Right cardiac atrium (tissue), 5 donors: ENCODE data around the gene CCDC106. TPM values are rescaled to one million over a fixed set of nuclear protein-coding genes. Genes with fewer than 3 reads are reported as not detected.
A peak's percentile ranks its signal among the peaks of the same experiment; 100 is the strongest.

Experiments
- ATAC-seq, 2 donors: fragments of 200-7000 bp; cut with Tn5 transposase; one replicate each; pipeline versions ENCODE4 v1.8.0 to v1.9.1; 2020; ENCODE audit warnings: moderate library complexity in 2 of 2, mild to moderate bottlenecking in 1 of 2
- DNase-seq, 3 donors: peaks; one replicate each; pipeline ENCODE4 v3.0.0-alpha.2; 2020
- H3K27ac ChIP-seq: one replicate; pipeline ENCODE4 v1.5.1; 2013; ENCODE audit warnings: mild to moderate bottlenecking, low read length, control low read depth, moderate library complexity
- H3K27me3 ChIP-seq: one replicate; pipeline ENCODE4 v1.6.1; 2013; ENCODE audit not compliant: control insufficient read depth, insufficient read depth
- H3K4me1 ChIP-seq: one replicate; pipeline ENCODE4 v1.6.1; 2013; ENCODE audit warnings: low read length; ENCODE audit not compliant: control insufficient read depth, insufficient read depth
- H3K4me3 ChIP-seq: one replicate; pipeline ENCODE4 v1.5.1; 2013; ENCODE audit warnings: low read length, control low read depth
- H3K9me3 ChIP-seq: one replicate; pipeline ENCODE4 v1.6.1; 2013; ENCODE audit warnings: low read length; ENCODE audit not compliant: control insufficient read depth
- WGBS: extraction: QIAGEN DNeasy Blood & Tissue Kit; methylation state at CpG from one replicate; pipeline ENCODE4 v1.1.7; 2013; 5-methylcytosine and 5-hydroxymethylcytosine counted together
- intact Hi-C, 4 donors: fragments of 100-400 bp; cut with DNase I; formaldehyde crosslinking; loops; one replicate each; pipeline versions ENCODE4 v1.11.0 to v1.14.0; 2022 to 2023
- polyA plus RNA-seq: library from polyadenylated mRNA; stranded (reverse); fragments of 200-250 nt; gene quantifications from one replicate; pipeline ENCODE4 v1.2.3, GENCODE V29; 2013
- total RNA-seq, 4 donors: library from RNA; stranded (reverse); fragmentation: NEBNext Ultra II Directional; extraction: Animal tissue kit (Norgen Biotek cat#: 25700); gene quantifications; one replicate each; pipeline ENCODE4 v1.2.1, GENCODE V29; 2021
- donor health status: healthy with polysubstance abuse.
- donor health status: DM: no; HTN: yes; CAD: no.
- donor health status: DM: no; HTN: no; CAD: no.
- donor health status: DM: no; HTN: yes; CAD: no; lungs with severe emphysema.
- donor health status: DM: yes; HTN: yes; CAD: no.

CCDC106 gene
- total and polyA plus RNA-seq, 5 donors: 23.6 to 30.4 (median 24.5) TPM

DNA sequence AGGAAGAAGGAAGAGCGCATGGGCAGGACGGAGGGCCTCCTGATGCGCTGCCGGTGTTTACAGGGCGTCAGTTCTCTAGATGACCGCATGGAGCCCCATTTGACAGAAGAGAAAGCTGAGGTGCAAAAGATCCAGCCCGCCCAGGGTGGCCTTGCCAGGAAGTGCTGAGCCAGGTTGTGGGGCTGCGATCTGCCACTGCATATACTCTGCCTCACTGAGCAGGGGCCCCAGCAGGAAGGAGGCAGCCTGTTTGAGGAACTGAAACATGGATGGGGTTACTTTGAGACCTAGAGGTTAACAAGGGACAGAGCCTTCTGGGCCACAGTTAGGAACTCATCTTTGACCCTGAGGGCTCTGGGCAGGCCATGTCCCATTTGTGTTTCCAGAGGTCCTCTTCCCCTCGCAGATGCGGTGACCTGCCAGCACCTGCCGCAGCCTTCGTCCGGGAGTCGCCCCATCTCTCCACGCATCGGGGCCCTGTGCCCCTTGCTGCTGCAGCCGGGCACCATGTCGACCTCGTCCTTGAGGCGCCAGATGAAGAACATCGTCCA lies 30.2 kb downstream of the CCDC106 start:
- H3K27me3 ChIP-seq: no peaks in the 10 kb centered on the region
- H3K4me1 ChIP-seq: peaks cover 5% of the 10 kb centered on the region
- no peaks in the 10 kb centered on the region for H3K9me3 ChIP-seq
- intact Hi-C loops: no loop called here
- 80% methylated on average over 21 of the region's 21 CpGs for WGBS
- DNase-seq (peak in 2 of 3 donors; percentile 78 to 85), ATAC-seq (peak in 1 of 2 donors; percentile 1)
- H3K4me3 ChIP-seq: no peak overlapping the region
- H3K27ac ChIP-seq: no peak overlapping the region

DNA sequence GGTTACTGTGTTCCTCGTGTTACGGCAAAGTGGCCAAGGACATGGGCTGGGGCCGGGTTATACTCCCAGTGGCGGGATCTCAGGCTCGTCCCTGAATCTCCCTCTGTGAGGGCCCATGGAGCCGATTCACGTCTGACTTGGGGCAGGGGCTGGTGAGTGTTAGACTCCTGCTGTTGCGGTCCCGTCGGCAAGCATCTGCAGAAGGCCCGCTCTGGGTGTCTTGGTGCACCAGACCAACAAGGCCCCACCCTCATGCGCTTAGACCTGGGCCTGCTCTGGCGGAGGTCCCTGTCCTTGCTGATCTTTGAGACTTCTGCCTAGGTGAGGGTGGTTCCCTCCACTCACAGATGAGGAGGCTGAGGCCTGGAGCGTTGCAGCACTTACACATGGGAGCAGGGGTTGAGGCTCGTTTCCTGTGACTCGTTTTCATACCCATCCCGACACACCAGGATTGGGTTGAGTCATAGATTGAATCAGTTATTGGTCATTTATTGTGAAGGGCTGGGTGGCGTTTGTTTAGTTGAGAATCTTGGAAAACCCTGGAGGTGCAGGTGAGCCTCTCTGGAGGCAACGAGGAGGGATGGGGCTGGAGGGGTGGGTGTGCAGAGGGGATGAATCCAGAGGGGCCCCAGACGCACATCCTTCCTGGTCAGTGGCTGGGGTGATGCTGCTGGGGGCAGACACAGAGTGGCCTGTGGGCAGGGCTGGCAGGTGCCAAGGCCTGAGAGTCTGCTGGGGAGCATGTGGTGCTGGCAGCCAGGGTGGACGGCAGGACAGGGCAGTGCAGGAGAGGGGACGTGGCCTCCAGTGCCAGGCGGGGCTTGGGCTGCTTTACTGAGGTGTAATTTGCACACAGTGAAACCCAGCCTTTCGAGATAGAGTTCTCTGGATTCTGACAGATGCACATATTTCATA lies 31.6 kb downstream of the CCDC106 start:
- Histone ChIP-seq H3K4me3 (no peak overlapping the region), H3K27ac (no peak overlapping the region), H3K9me3 (no peaks in the 10 kb centered on the region), H3K4me1 (peaks cover 5% of the 10 kb centered on the region), H3K27me3 (no peaks in the 10 kb centered on the region)
- intact Hi-C loops: no loop called here
- peak in 1 of 3 donors; percentile 62 for DNase-seq
- WGBS: 85% methylated on average over 24 of the region's 24 CpGs
- ATAC-seq: no peak

DNA sequence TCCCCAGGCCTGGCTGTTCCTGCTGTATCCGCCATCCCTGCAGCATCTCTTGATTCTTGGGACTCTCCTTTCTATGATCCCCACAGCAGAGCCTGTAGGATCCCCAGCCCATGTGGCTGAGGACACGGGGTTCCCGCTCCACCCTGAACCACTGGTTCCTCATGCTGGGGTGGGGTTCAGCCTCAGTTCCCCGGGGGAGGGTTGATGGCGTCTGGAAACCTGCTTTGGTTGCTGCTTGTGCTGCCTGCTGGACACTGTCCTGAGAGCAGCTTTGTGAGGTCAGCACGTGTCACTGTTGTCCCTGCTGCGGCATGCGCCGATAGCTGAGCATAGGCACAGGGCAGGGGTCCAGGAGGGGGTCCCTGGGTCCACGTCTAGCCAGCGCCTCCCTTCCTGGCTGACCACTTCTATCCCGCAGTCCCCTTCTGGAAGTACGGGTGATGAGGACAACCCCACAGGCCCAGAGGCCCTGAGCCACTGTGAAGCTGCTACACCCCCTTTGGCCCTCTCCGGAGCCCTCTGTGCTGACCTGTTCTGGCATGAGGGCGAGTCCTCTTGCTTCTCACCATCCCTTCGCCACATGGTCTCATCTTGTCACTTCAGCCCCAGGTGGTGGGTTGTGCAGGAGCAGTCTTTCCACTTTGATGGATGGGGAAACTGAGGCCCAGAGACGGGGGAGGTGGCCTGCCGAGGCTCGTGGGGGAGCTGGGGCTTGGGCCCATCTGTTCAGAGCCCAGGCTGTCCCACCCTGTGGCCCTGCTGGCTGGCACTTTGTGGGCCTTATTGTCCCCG lies 32.5 kb downstream of the CCDC106 start:
- 90% methylated on average over 20 of the region's 20 CpGs for WGBS
- Histone ChIP-seq H3K27me3 (no peaks in the 10 kb centered on the region), H3K4me3 (no peak overlapping the region), H3K27ac (no peak overlapping the region), H3K9me3 (no peaks in the 10 kb centered on the region), H3K4me1 (peaks cover 5% of the 10 kb centered on the region)
- intact Hi-C loops: no loop called here
- ATAC-seq (no peak), DNase-seq (peak in 1 of 3 donors; percentile 53)

DNA sequence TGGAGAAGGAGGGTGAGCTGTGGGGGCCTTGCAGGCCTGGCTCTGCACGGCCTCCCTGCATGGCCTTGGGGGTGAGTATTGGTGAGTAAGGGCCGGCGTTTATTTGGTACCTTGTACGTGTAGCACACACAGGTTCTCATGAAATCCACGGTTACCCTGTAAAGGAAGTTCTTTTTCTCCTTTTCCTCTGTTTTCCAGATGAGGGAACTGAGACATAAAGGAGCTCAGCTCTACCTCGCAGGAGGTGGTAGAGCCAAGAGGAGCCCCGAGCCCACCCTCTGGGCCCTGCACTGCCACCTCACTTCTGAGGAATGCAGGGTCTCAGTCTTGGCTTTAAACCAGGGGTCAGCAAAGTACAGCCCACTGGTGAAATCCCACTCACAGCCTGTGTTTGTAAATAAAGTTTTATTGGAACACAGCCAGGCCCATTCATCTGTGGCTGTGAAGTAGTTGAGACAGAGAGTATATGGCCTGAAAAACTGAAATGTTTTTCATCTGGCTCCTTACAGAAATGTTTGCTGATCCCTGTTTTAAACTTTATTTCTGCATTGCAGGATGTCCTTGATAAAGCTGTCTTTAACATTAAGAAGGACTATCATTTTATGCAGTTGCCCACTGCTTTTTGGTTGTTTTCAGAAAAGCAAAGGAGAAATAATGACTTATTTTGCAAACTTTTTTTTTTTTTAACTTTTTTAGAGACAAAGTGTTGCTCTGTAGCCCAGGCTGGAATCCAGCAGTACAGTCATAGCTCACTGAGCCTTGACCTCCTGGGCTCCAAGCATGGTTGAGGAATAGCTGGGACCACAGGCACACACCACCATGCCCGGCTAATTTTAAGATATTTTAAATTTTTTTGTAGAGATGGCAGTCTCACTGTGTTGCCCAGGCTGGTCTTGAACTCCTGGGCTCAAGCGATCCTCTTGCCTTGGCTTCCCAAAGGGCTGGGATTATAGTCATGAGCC lies 33.4 kb downstream of the CCDC106 start:
- Histone ChIP-seq H3K27ac (no peak overlapping the region), H3K4me1 (peaks cover 5% of the 10 kb centered on the region), H3K9me3 (no peaks in the 10 kb centered on the region), H3K4me3 (no peak overlapping the region), H3K27me3 (no peaks in the 10 kb centered on the region)
- ATAC-seq (no peak), DNase-seq (no peak)
- 83% methylated on average over 9 of the region's 9 CpGs for WGBS
- intact Hi-C loops: no loop called here

DNA sequence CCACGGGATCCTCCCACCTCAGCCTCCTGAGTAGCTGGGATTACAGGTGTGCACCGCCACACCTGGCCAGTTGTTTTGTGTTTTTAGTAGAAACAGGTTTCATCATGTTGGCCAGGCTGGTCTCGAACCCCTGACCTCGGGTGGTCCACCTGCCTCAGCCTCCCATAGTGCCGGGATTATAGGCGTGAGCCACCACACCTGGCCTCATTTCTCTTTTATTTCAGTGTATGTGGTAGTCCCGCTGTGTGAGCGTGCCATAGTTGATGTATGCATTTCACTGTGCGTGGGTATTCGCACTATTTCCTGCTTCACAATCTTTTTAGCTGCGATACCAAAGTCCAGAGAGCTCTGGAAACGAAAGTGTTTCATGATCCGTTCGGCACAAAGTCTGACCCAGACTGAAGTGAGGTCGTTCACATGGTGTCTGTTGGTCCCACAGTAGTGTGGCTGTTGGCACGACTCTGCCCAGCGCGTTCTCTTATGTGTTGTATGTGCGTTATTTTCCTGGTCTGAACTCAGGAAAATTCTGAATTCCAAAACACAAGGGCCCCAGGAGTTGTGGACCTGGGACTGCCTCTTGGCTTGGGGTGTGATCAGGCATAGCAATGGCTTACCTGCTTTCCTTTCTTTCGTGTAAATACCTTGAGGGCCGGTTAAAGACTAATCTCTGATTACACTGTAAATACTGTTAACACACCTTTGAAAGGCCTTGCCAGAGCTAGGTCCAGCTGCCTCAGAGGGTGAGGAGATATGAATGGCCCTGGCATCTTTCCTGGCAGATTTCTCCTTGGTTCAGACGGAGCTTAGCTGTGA lies 35.6 kb downstream of the CCDC106 start:
- intact Hi-C loops: no loop called here
- no peak overlapping the region for H3K27ac ChIP-seq
- H3K4me1 ChIP-seq: no peaks in the 10 kb centered on the region
- 83% methylated on average over 22 of the region's 22 CpGs for WGBS
- ATAC-seq (no peak), DNase-seq (peak in 2 of 3 donors; percentile 6 to 17)
- H3K4me3 ChIP-seq: no peak overlapping the region
- H3K9me3 ChIP-seq: no peaks in the 10 kb centered on the region
- no peaks in the 10 kb centered on the region for H3K27me3 ChIP-seq

DNA sequence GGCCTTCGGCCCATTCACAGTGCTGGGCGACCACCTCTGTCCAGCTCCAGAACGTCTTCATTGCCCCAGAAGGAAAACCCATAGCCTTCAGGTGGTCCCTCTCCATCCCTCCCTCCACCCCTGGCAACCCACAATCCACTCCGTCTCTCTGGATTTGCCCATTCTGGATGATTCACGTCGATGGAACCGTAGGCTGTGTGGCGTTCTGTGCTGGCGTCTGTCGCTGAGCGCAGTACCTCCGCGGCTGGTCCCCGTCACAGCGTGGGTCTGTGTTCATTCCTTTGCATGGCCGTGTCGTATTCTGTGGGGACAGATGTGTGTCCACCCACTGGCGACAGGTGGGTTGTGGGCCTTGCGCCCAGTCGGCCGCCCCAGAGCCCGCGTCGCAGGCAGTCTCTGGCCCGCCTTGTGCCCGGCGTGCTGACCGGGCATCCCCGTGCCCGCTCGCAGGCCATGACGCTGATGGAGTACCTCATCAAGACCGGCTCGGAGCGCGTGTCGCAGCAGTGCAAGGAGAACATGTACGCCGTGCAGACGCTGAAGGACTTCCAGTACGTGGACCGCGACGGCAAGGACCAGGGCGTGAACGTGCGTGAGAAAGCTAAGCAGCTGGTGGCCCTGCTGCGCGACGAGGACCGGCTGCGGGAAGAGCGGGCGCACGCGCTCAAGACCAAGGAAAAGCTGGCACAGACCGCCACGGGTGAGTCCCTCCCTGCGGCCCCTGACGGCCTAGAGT lies 37.1 kb downstream of the CCDC106 start:
- WGBS: 96% methylated on average over 60 of the region's 60 CpGs
- intact Hi-C loops: no loop called here
- DNase-seq (peak in 2 of 3 donors; percentile 46 to 49), ATAC-seq (no peak)
- Histone ChIP-seq H3K4me1 (no peaks in the 10 kb centered on the region), H3K4me3 (no peak overlapping the region), H3K27me3 (no peaks in the 10 kb centered on the region), H3K27ac (no peak overlapping the region), H3K9me3 (no peaks in the 10 kb centered on the region)

DNA sequence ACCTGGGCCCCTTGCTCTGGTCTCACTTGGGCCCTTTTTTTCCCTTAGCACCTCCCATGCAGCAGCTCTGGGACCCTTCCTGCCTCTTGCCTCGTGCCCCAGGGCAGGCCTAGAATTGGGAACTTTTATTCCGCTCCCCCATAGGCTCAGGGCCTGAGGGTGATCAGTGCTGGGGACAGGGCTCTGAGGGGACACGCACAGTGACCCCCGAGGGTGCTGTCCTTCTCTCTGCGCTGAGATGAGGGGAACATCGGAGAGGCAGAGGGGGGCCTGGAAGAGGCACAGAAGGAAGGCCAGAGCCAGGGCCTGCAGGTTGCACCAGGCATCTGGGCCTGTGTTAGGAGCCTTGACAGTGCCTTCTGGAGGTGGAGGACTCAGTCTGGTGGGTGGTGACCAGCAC lies 37.8 kb downstream of the CCDC106 start:
- DNase-seq (peak in 1 of 3 donors; percentile 19), ATAC-seq (no peak)
- H3K9me3 ChIP-seq: no peaks in the 10 kb centered on the region
- no peak overlapping the region for H3K27ac ChIP-seq
- H3K4me1 ChIP-seq: no peaks in the 10 kb centered on the region
- 96% methylated on average over 6 of the region's 6 CpGs for WGBS
- intact Hi-C loops: no loop called here
- H3K27me3 ChIP-seq: no peaks in the 10 kb centered on the region
- H3K4me3 ChIP-seq: no peak overlapping the region

DNA sequence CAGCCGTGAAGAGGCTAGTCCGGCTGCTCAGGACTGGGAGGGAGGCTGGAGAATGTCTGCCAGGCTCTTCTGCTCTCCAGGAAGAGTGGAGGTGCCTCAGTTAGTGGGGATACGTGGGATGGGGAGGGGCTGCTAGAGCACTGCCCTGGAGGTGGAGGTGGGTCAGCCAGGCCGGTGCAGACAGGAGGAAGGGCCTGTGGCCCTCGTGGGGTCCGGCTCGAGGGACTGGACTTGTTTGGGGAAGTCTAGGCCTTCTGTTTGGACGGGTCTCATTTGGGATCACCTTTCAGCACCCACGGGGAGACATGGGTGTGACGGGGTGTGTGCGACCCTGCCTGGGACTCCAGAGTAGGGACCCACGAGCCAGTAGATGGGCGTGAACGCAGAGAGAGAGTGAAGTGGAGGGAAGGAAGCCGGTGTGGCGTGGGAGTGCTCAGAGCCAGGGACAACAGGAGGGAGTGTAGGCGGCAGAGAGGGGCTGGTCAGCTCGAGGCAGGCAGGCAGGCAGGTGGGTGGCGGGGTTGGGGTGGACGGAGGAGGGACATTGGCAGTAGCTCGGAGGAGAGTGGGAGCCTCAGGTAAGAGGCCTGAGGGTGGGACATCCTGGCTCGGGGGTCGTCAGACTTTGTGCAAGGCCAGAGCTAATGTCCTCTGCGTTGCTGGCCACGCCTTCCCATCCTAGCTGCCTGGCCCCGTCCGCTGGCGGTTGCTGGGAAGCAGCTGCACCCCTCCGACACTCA lies 38.5 kb downstream of the CCDC106 start:
- DNase-seq: peak in 2 of 3 donors; percentile 33 to 49
- whole genome bisulfite sequencing: 87% methylated on average over 29 of the region's 29 CpGs
- no peak overlapping the region for H3K27ac ChIP-seq

More for the DNA sequence above, 38.5 kb downstream of the CCDC106 start:
- intact Hi-C loops: no loop called here
- no peaks in the 10 kb centered on the region for H3K4me1 ChIP-seq
- ATAC-seq: no peak
- no peak overlapping the region for H3K4me3 ChIP-seq
- no peaks in the 10 kb centered on the region for H3K27me3 ChIP-seq
- no peaks in the 10 kb centered on the region for H3K9me3 ChIP-seq
